T-cell (primary cell): ENCODE results near the gene ZYG11B. TPM values are rescaled to one million over a fixed set of nuclear protein-coding genes. Genes with fewer than 3 reads are reported as not detected.
"Not testable (repeated sequence)": the region's sequence is repeated elsewhere in the genome, so short reads cannot be mapped to it uniquely, and the experiment has no call there.

Experiments used
- ATAC-seq, 4 experiments: fragments of 200-7000 bp in 3 of 4; fragments of 150-1000 bp in 1 of 4; cut with Tn5 transposase; replicated peaks in 1 of 4; 1 replicate in 3 of 4; 2 replicates in 1 of 4; pipeline ENCODE4 v1.10.0; 2021; ENCODE audit warnings: moderate library complexity in 3 of 4, mild to moderate bottlenecking in 2 of 4, moderate number of reproducible peaks in 1 of 4
- CTCF ChIA-PET, 2 donors: fragments of 300-600 bp; sonication (Branson Sonifier 250); formaldehyde crosslinking; loops; one replicate each; lab custom pipeline; 2022; ENCODE audit warnings: antibody characterized with exemption in 2 of 2; lab: Charles Lee
- POLR2A ChIA-PET, 2 donors: fragments of 300-600 bp; sonication (Branson Sonifier 250); formaldehyde crosslinking; loops; one replicate each; lab custom pipeline; 2022; ENCODE audit warnings: antibody characterized with exemption in 2 of 2; lab: Charles Lee
- DNase-seq, 35 experiments: peaks; one replicate each; pipeline versions ENCODE4 v3.0.0 to v3.0.0-alpha.2; 2013 to 2023
- H3K27ac ChIP-seq: one replicate; pipeline ENCODE4 v1.5.1; 2013; ENCODE audit warnings: low read length
- H3K27me3 ChIP-seq, 2 experiments: replicated peaks in 1 of 2; 1 replicate in 1 of 2; 2 replicates in 1 of 2; pipeline versions ENCODE4 v1.6.1 to v1.7.0; 2013; ENCODE audit warnings: low read length in 1 of 2, mixed read lengths in 1 of 2; ENCODE audit not compliant: control insufficient read depth in 2 of 2, insufficient read depth in 2 of 2; ENCODE audit errors: extremely low read depth in 1 of 2
- H3K36me3 ChIP-seq, 2 donors: 1 replicate in 1 of 2; 2 replicates in 1 of 2; pipeline versions ENCODE4 v1.6.1 to v1.7.0; 2013; ENCODE audit warnings: low read length in 1 of 2; ENCODE audit not compliant: control insufficient read depth in 2 of 2, insufficient read depth in 1 of 2; ENCODE audit errors: extremely low read depth in 1 of 2
- H3K4me1 ChIP-seq, 2 experiments: 1 replicate in 1 of 2; 2 replicates in 1 of 2; pipeline versions ENCODE4 v1.6.1 to v1.7.0; 2013; ENCODE audit warnings: low read length in 2 of 2, mixed read lengths in 1 of 2; ENCODE audit not compliant: insufficient read depth in 2 of 2, control insufficient read depth in 1 of 2; ENCODE audit errors: extremely low read depth in 1 of 2
- H3K4me3 ChIP-seq, 2 donors: 1 replicate in 1 of 2; 2 replicates in 1 of 2; pipeline versions ENCODE4 v1.5.1 to v1.7.0; 2013; ENCODE audit warnings: mild to moderate bottlenecking in 2 of 2, low read length in 1 of 2, moderate library complexity in 1 of 2; ENCODE audit not compliant: control insufficient read depth in 1 of 2; ENCODE audit errors: extremely low read depth in 1 of 2
- H3K9me3 ChIP-seq: 2 replicates; pipeline ENCODE4 v1.7.0; 2013
- H3K27ac Mint-ChIP-seq, 2 donors: one replicate each; pipeline ENCODE4 v1.8.0; 2020 to 2021; ENCODE audit warnings: mild to moderate bottlenecking in 2 of 2, mixed read lengths in 2 of 2
- H3K27me3 Mint-ChIP-seq, 2 donors: one replicate each; pipeline ENCODE4 v1.8.0; 2021 to 2022; ENCODE audit warnings: mixed read lengths in 2 of 2
- H3K36me3 Mint-ChIP-seq: one replicate; pipeline ENCODE4 v1.8.0; 2021; ENCODE audit warnings: mixed read lengths
- H3K4me1 Mint-ChIP-seq, 3 donors: one replicate each; pipeline ENCODE4 v1.8.0; 2020 to 2022; ENCODE audit warnings: mixed read lengths in 3 of 3, mild to moderate bottlenecking in 1 of 3
- H3K4me3 Mint-ChIP-seq, 3 donors: one replicate each; pipeline ENCODE4 v1.8.0; 2020 to 2022; ENCODE audit warnings: mild to moderate bottlenecking in 3 of 3, mixed read lengths in 3 of 3, moderate library complexity in 3 of 3
- H3K9me3 Mint-ChIP-seq, 3 donors: one replicate each; pipeline ENCODE4 v1.8.0; 2020 to 2022; ENCODE audit warnings: mixed read lengths in 3 of 3
- WGBS: methylation state at CpG from one replicate; pipeline ENCODE4 v1.1.5; 2013; ENCODE audit warnings: missing lambda C conversion rate; ENCODE audit not compliant: insufficient coverage; 5-methylcytosine and 5-hydroxymethylcytosine counted together
- total RNA-seq, 35 experiments: library from RNA in 6 of 35; stranded (reverse) in 6 of 35; fragments of 120-200 nt in 1 of 35; gene quantifications; one replicate each; pipeline versions ENCODE4 v1.2.1 to v1.2.4 and lab custom pipeline; 2013 to 2026

The ZYG11B gene
- total RNA-seq, 5 donors from 2014 or later (not counting 1 experiment from before 2014, with no cell fraction given): 16.6 to 22.2 (median 20.1) TPM

DNA sequence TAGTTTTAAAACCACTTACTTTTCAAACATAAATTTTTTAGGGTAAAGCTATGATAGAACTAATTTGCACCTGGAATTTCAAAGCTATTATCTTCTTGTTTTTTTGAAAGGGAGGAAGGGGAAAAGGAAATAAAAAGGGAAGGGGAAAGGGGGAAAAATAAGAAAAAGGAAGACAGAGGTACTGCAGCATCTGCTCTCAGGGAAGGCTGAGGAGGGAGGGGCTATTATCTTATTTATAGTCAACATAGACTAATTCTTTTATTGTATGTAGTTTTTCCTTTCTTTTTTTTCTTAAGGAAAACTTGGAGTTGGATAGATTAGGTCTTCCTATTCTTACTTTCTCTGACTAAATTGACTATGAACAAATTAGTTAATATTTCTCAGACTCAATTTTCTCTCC, 74.8 kb downstream of the ZYG11B start:
- DNase-seq (no peak), ATAC-seq (no peak)
- ChIA-PET POLR2A (no interaction called here), CTCF (interaction anchor here in 1 of 2 donors (0.5 kb wide), 1 partner anchor 121 kb away, joined by 3 read pairs; no protein-coding TSS in a partner anchor)
- H3K27me3 Mint-ChIP-seq: no peaks in the 10 kb centered on the region
- H3K9me3 Mint-ChIP-seq: no peaks in the 10 kb centered on the region
- H3K27ac ChIP-seq: no peak overlapping the region
- H3K4me1 ChIP-seq: no peaks in the 10 kb centered on the region
- no peaks in the 10 kb centered on the region for H3K27me3 ChIP-seq
- H3K4me1 Mint-ChIP-seq: no peaks in the 10 kb centered on the region
- peaks cover 13% of the 10 kb centered on the region for H3K36me3 Mint-ChIP-seq
- no peaks in the 10 kb centered on the region for H3K9me3 ChIP-seq
- no peak overlapping the region for H3K4me3 Mint-ChIP-seq
- no peak overlapping the region for H3K4me3 ChIP-seq
- H3K36me3 ChIP-seq: peaks cover 0 to 22% of the 10 kb centered on the region in 2 donors
- H3K27ac Mint-ChIP-seq: peak overlapping the region in 1 of 2 donors; percentile 71

DNA sequence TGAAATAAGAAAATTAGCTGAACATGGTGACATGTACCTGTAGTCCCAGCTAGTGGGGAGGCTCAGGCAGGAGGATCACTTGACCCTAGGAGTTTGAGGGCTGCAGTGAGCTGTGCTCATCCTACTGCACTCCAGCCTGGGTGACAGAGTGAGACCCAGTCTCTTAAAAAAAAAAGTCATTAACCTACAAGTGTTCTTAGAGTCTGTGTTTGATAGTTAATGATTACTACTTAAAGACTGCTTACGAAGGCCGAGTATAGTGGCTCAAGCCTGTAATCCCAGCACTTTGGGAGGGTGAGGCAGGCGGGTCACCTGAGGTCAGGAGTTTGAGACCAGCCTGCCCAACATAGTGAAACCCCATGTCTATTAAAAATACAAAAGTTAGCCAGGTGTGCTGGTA, 77.8 kb downstream of the ZYG11B start:
- CTCF ChIA-PET: interaction anchor here in 1 of 2 donors (0.6 kb wide), 1 partner anchor 1433 kb away, joined by 3 read pairs; no protein-coding TSS in a partner anchor
- H3K4me1 ChIP-seq, H3K9me3 ChIP-seq, ATAC-seq, H3K27me3 ChIP-seq, H3K27ac Mint-ChIP-seq, H3K36me3 Mint-ChIP-seq, H3K27ac ChIP-seq, POLR2A ChIA-PET, DNase-seq, H3K27me3 Mint-ChIP-seq, H3K4me1 Mint-ChIP-seq, H3K4me3 ChIP-seq, H3K4me3 Mint-ChIP-seq, H3K9me3 Mint-ChIP-seq: not testable (repeated sequence)
- peaks cover 0 to 15% of the 10 kb centered on the region in 2 donors for H3K36me3 ChIP-seq
- no CpG with 5 or more reads among the region's 3 CpGs for WGBS

DNA sequence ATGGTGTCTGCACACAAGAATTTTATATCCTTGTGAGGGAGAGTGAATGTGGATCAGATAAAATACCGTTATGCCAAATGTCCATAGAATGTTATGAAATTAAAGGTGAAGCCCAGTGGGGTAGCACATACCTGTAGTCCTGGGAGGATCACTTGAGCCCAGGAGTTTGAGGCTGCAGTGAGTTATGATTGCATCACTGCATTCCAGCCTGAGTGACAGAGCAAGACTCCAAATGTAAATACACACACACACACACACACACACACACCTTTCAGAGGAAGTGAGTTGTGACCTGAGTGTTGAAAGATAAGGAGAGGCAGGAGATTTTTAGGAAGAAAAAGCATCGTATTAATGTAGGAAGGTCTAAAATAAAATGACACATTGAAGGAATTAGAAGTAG, 88.2 kb downstream of the ZYG11B start:
- H3K4me1 ChIP-seq: no peaks in the 10 kb centered on the region
- H3K27ac ChIP-seq: no peak overlapping the region
- peaks cover 3 to 43% of the 10 kb centered on the region in 2 donors for H3K36me3 ChIP-seq
- no peak for DNase-seq
- CTCF ChIA-PET: no interaction called here
- Mint-ChIP-seq H3K27me3 (no peaks in the 10 kb centered on the region), H3K27ac (no peak overlapping the region), H3K4me3 (no peak overlapping the region), H3K4me1 (no peaks in the 10 kb centered on the region), H3K9me3 (no peaks in the 10 kb centered on the region), H3K36me3 (peaks cover 43% of the 10 kb centered on the region)
- ATAC-seq: no peak
- H3K9me3 ChIP-seq: no peaks in the 10 kb centered on the region
- POLR2A ChIA-PET: no interaction called here
- WGBS: 92% methylated on average over 2 of the region's 2 CpGs
- no peak overlapping the region for H3K4me3 ChIP-seq
- no peaks in the 10 kb centered on the region for H3K27me3 ChIP-seq

DNA sequence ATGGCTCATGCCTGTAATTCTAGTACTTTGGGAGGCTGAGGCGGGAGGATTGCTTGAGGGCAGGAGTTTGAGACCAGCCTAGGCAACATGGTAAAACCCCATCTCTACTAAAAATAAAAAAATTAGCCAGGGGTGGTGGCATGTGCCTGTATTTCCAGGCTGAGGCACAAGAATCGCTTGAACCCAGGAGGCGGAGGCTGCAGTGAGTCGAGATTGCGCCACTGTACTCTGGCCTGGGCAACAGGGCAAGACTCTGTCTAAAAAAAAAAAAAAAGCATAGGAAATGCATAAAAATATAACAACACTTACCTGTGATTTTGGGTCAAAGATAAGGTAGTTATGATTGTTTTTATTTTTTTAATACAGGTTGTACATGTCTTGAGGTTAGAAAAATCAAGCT, 94.6 kb downstream of the ZYG11B start:
- peaks cover 3 to 43% of the 10 kb centered on the region in 2 donors for H3K36me3 ChIP-seq
- H3K4me1 ChIP-seq, H3K27me3 Mint-ChIP-seq, POLR2A ChIA-PET, CTCF ChIA-PET, H3K4me3 Mint-ChIP-seq, H3K27ac ChIP-seq, H3K27me3 ChIP-seq, H3K27ac Mint-ChIP-seq, DNase-seq, H3K9me3 ChIP-seq, H3K9me3 Mint-ChIP-seq, H3K4me3 ChIP-seq, ATAC-seq, H3K4me1 Mint-ChIP-seq: not testable (repeated sequence)
- peaks cover 23% of the 10 kb centered on the region for H3K36me3 Mint-ChIP-seq
- no CpG with 5 or more reads among the region's 5 CpGs for WGBS

DNA sequence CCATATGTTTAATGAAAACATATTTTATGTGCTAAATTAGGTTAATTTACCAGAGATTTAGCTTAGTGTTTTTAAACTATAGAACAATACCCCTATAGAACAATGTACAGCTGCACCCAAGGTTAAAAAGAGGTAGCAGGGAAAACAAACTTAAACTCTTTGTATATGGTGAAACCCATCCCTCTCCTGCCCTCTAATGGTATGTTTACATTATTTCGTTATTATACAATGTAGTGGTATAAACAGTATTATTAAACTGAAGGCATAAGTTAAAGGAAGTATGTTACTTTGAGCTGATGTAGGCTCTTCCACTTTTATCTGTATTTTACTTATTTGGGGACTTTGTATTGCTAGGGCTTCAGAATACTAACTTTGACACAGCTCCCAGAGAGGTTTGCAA, 99.6 kb downstream of the ZYG11B start:
- DNase-seq (peak in 1 of 35 experiments; percentile 12), ATAC-seq (no peak)
- Mint-ChIP-seq H3K36me3 (peaks cover 10% of the 10 kb centered on the region), H3K4me3 (no peak overlapping the region), H3K27ac (no peak overlapping the region), H3K4me1 (no peaks in the 10 kb centered on the region), H3K27me3 (no peaks in the 10 kb centered on the region), H3K9me3 (no peaks in the 10 kb centered on the region)
- Histone ChIP-seq H3K27ac (no peak overlapping the region), H3K36me3 (peaks cover 0 to 12% of the 10 kb centered on the region in 2 donors), H3K27me3 (no peaks in the 10 kb centered on the region), H3K4me1 (no peaks in the 10 kb centered on the region), H3K9me3 (no peaks in the 10 kb centered on the region), H3K4me3 (no peak overlapping the region)
- CTCF ChIA-PET: interaction anchor here in 1 of 2 donors (0.6 to 1.0 kb wide), 3 partner anchors 17 to 928 kb away, joined by 3 to 4 read pairs (median 3); partner anchors contain the start of gene ZYG11A
- POLR2A ChIA-PET: no interaction called here
- no CpG with 5 or more reads among the region's 1 CpG for WGBS

DNA sequence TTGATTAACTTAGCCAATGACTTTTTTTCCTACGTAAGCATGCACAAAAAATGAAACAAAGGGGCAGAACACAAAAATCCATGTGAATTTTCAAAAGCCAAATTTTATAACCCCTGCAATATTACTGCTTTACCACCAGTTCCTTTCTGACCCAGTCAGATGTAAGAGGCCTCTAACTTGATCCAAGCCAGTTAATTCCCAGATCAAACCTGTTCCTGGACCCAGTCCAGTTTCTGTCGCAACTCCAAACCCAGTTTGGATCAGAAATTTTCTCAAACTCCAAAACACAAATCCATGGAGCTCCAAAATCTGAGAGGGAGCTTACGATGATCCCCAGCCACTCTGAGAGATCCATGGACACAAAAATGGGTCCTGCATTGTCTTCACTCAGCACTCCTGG, 108.5 kb downstream of the ZYG11B start:
- no peak for ATAC-seq
- Mint-ChIP-seq H3K9me3 (no peaks in the 10 kb centered on the region), H3K4me3 (no peak overlapping the region), H3K27ac (no peak overlapping the region), H3K4me1 (no peaks in the 10 kb centered on the region), H3K36me3 (no peaks in the 10 kb centered on the region), H3K27me3 (peaks cover 7 to 10% of the 10 kb centered on the region in 2 donors)
- no peak overlapping the region for H3K4me3 ChIP-seq
- no peaks in the 10 kb centered on the region for H3K9me3 ChIP-seq
- no peaks in the 10 kb centered on the region for H3K4me1 ChIP-seq
- no peak for DNase-seq
- 87% methylated on average over 3 of the region's 3 CpGs for WGBS
- H3K27me3 ChIP-seq: peaks cover 0 to 13% of the 10 kb centered on the region in 2 experiments
- POLR2A ChIA-PET: no interaction called here
- H3K36me3 ChIP-seq: no peaks in the 10 kb centered on the region
- CTCF ChIA-PET: no interaction called here
- H3K27ac ChIP-seq: no peak overlapping the region

DNA sequence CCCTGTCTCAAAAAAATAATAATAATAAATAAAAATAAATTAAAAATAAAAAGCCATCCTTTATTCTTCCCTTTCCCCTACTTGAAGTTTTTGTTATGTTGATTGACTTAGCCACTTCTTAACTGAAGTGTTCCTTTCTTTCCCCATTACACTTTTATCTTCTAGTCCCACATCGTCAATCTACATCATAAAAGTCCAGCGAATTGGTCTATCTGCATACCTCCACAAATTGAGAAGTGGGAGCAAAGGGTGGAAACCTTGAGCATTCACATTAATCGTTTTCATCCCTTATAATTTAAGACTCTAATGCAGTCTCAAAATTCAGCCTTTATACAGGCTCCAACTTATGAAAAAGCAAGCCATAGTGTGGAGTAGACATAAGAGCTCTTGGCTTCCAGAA, 109.8 kb downstream of the ZYG11B start:
- Mint-ChIP-seq H3K27ac (no peak overlapping the region), H3K4me3 (no peak overlapping the region)

More for the DNA sequence above, 109.8 kb downstream of the ZYG11B start:
- ChIA-PET CTCF (no interaction called here), POLR2A (no interaction called here)
- Histone ChIP-seq H3K9me3 (no peaks in the 10 kb centered on the region), H3K27ac (no peak overlapping the region), H3K36me3 (no peaks in the 10 kb centered on the region), H3K27me3 (peaks cover 3 to 15% of the 10 kb centered on the region in 2 experiments), H3K4me3 (no peak overlapping the region), H3K4me1 (no peaks in the 10 kb centered on the region)
- Mint-ChIP-seq H3K4me1 (no peaks in the 10 kb centered on the region), H3K9me3 (no peaks in the 10 kb centered on the region), H3K36me3 (no peaks in the 10 kb centered on the region), H3K27me3 (peaks cover 9 to 11% of the 10 kb centered on the region in 2 donors)
- DNase-seq (no peak), ATAC-seq (no peak)
- no CpG with 5 or more reads among the region's 3 CpGs for WGBS
